Subcutaneous adipose tissue (tissue), 4 donors: ENCODE data around the gene ERGIC1. TPM values are rescaled to one million over a fixed set of nuclear protein-coding genes. Genes with fewer than 3 reads are reported as not detected.

Source experiments
- total RNA-seq, 4 donors: library from RNA; depleted of rRNA; stranded (reverse); fragments of >200 nt; gene quantifications; one replicate each; pipeline ENCODE4 v1.1.0, GENCODE V29; 2016
- TF ChIP-seq, protein P1 (sequence below): fragments of 450-650 bp; IDR thresholded peaks from one replicate; pipeline ENCODE4 v1.5.1; 2016; ENCODE audit warnings: low read depth, mild to moderate bottlenecking, control low read depth, antibody characterized with exemption, moderate library complexity

ERGIC1 gene
- total RNA-seq, 4 donors from 2014 or later = 94.0 to 165 (median 126) TPM

DNA sequence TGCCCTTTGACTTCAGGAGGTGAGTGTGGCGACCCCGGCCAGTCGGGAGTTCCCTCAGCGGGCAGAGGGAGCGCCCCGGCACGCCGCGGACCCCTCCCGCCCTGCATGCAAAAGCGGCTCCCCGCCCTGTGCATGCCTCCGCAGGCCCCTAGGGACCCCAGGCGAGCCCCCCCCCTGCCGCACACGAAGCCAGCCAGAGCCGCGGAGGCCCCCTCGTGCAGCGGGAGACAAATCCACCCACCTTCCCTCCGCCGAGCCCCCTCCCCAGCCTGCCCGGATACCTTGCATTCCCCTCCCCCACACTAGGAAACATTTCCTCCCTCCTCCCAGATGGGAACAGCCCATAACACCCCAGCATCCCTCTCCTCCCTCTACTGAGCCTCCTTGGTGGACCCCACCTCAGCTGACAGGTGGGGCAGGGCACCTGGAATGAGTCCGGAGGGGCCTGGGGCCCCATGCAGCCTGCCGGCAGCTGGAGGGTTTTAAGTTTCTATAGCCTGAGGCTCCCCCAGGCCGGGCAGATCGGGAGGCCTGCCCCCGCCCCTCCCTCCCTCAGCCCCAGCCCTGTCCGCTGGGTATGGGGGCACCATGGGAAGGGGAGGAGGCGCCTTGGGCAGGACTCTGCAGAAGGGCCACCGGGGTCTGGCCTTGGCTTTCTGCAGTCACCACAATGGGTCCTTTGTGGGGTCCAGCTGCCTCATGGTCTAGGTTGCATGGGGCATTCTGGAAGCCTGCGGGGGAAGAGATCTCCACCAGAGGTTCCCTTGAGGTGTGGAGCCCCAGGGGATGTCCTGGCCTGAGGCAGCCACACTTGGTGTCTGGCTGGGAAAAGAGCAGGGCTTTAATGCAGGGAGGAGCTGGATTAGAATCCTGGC is 601 bp downstream of the ERGIC1 start:
- TF ChIP-seq, protein P1, sequence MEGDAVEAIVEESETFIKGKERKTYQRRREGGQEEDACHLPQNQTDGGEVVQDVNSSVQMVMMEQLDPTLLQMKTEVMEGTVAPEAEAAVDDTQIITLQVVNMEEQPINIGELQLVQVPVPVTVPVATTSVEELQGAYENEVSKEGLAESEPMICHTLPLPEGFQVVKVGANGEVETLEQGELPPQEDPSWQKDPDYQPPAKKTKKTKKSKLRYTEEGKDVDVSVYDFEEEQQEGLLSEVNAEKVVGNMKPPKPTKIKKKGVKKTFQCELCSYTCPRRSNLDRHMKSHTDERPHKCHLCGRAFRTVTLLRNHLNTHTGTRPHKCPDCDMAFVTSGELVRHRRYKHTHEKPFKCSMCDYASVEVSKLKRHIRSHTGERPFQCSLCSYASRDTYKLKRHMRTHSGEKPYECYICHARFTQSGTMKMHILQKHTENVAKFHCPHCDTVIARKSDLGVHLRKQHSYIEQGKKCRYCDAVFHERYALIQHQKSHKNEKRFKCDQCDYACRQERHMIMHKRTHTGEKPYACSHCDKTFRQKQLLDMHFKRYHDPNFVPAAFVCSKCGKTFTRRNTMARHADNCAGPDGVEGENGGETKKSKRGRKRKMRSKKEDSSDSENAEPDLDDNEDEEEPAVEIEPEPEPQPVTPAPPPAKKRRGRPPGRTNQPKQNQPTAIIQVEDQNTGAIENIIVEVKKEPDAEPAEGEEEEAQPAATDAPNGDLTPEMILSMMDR = no peak

DNA sequence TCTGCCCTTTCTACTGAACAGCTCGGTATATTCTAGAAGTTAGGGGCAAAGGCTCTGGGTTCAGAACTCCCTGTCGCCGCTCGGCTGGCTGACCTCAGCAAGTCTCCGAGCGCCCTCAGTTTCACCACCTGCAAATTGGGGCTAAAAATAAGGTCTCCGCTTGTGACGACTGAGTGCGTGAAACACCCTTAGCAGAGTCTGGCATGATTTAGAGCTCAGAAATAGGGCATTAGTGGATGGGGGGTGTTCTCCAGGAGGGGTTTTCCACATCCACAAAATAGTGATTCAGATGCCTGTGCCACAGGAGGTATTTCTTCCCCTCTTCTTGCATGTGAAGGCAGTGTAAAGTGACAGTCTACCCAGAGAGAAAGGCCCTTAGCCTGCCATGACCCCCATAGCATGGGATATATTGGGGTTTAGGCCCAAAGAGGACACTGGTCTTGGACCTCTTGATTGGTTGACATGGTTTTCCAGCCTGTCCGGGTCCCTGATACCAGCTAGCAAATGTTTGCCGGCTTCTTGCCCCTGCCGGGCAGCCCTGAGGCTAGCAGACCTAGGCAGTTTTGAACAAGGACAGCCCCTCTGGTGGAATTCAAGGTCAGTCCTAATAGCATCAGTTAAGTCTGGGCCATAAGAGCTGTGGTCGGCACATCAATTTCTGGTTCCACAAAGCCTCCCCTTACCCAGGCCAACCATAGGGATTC is 1.4 kb downstream of the ERGIC1 start:
- TF ChIP-seq, protein P1 = no peak

DNA sequence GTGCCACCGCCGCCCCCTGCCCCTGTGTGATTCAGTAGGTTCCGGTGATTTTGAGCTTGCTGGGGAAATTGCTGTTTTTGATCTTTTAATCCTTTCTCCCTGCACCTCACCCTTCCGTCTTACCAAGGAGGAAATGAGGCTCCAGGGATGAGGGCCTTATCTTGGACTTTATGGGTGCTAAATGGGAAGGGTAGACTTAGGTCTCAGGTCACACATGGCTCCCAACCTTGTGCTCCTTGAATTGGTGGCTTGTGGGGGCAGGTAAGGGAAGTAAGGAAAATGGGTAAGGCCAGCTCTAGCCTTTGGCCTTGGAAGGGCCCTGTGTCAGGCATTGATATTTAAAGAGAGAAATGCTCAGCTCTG is 1.9 kb downstream of the ERGIC1 start:
- TF ChIP-seq, protein P1 = no peak

DNA sequence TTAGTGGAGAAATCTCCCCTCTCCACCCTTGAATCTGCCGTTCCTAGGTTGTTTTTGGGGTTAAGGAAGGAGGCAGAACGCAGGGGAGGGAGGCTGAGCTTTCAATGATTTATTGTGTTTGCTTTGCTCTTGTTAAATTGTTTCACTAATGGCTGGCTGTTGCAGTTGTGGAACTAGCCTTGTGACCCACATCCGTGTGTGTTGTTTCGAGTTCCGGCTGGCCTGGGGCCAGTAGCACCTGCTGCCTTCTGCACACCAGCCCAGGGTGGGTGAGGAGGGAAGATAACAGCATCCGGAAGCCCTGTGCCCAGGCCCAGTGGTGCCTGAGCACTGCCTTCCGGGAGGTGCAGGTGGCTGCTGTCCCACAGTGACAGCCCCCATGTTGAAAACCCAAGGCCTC is 3.6 kb downstream of the ERGIC1 start:
- TF ChIP-seq, protein P1 = no peak

DNA sequence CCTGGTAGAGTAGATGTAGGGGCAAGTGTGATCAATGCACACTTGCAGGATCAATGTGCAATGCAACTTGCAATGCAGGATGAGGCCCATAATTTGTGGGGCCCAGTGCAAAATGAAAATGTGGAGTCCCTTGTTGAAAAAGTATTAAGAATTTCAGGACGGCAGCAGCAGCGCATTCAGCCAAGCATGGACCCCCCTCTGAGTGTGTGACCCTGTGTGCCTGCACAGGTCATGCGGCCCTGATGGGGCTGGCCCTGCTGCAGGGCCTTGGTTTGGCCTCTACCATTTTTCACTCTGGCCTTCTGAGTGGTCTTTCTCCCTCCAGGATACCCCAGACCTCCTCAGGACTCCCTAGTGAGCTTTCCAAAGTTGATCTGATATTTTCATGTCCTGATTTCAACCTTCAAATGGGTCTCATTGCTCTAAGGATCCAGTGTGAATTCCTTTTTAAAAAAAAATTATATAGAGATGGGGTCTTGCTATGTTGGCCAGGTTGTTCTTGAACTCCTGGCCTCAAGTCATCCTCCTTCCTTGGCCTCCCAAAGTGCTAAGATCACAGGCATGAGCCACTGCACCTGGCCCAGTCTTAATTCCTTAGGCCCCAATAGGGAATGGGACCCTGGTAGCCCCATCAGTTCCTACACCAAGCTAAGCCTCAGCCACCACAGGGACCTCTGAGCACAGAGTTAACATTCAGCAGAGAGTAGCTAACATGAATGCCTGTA is 4.3 kb downstream of the ERGIC1 start:
- TF ChIP-seq, protein P1 = no peak

DNA sequence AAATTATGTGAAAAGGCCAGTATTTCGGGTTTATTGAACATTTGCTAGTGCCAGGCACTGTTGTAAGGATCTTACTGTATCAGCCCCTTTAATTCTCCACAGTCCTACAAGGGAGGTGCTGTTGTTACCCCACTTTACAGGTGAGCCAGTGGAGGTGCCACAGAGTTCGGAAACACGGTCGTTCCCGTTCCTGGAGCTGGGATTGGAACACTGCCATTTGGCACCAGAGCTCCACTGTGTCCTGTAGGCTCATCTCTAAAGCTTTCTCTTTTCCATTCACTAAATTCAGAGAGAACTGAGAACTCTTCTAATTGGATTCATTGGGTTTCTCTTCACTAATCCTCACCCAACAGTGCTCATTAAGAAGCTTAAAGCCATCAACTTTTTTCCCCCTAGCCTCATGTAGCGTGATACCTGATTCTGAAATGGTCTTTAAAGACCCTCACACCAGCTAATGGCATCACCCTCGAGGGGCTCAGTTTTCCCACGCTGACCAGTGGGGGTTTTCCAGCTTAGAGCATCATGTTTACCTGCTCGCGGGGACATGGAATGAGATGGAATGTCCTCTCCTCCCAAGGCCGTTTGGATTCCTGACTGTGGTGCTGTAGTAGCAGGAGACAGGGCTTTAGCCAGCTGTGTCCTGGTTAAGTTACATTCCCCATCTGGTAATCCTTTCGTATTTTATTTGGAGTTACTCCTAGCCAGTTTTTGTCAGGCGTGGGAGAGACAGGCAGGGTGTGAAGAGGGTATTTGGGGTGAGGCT is 5.8 kb downstream of the ERGIC1 start:
- TF ChIP-seq, protein P1 = no peak
